HCT116 (cell line): ENCODE results near the gene AFF1.

ENCODE experiments used
- EZH2 ChIP-seq: fragments of 200-600 bp; sonication (generic); IDR thresholded peaks from 2 replicates; pipeline ENCODE4 v1.6.1; 2017; ENCODE audit warnings: antibody characterized with exemption, mixed run types
- EZH2phosphoT487 ChIP-seq: fragments of 200-600 bp; IDR thresholded peaks from 2 replicates; pipeline ENCODE4 v1.6.1; 2018; ENCODE audit warnings: antibody characterized with exemption, borderline replicate concordance
- TF ChIP-seq, protein P1 (sequence below), 3 experiments: fragments of 200-600 bp in 1 of 3; sonication (generic) in 1 of 3; IDR thresholded peaks in 2 of 3; conservative IDR thresholded peaks in 1 of 3; 2 replicates each; pipeline ENCODE4 v1.5.1; 2012 to 2017; ENCODE audit warnings: low read depth in 2 of 3, low read length in 2 of 3, antibody characterized with exemption in 1 of 3, borderline replicate concordance in 1 of 3, control low read depth in 1 of 3, mild to moderate bottlenecking in 1 of 3, mixed read lengths in 1 of 3, mixed run types in 1 of 3, moderate library complexity in 1 of 3; ENCODE audit not compliant: insufficient read depth in 1 of 3

DNA sequence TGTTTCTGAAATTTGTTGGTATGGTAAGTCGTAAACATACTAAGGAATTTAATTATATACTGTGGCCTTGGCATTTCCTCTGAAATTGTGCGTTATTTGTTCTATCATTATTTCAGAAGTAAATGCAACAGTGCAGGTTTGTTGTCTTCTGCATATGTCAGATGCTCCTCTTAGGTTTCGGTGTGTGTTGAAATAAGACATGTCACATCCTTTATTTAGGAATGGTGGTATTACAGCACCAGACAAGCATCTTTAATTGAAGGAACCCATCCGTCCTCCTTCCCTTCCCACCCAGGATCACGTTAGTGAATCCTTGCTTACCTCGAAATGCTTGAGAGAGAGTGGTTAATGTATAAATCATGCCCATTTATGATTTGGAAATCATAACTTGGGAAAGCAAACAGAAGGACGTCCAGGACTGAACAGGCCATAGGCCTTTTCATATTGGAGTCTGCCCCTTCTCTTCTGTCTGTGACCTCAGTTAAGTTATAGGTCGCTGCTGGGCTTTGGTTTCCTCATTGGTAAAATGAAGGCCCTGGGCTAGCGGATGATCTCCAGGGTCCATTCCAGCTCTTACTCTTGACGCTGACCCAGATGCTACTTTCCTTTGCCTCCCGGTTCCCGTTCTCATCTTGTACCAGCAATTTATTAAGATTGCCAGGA, 151.5 kb downstream of the AFF1 start:
- TF ChIP-seq EZH2phosphoT487, result no peak
- TF ChIP-seq, protein P1, sequence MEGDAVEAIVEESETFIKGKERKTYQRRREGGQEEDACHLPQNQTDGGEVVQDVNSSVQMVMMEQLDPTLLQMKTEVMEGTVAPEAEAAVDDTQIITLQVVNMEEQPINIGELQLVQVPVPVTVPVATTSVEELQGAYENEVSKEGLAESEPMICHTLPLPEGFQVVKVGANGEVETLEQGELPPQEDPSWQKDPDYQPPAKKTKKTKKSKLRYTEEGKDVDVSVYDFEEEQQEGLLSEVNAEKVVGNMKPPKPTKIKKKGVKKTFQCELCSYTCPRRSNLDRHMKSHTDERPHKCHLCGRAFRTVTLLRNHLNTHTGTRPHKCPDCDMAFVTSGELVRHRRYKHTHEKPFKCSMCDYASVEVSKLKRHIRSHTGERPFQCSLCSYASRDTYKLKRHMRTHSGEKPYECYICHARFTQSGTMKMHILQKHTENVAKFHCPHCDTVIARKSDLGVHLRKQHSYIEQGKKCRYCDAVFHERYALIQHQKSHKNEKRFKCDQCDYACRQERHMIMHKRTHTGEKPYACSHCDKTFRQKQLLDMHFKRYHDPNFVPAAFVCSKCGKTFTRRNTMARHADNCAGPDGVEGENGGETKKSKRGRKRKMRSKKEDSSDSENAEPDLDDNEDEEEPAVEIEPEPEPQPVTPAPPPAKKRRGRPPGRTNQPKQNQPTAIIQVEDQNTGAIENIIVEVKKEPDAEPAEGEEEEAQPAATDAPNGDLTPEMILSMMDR (IDR thresholded peaks at IDR 0.05 in 2 of 3, conservative IDR thresholded peaks at IDR 0.05 in 1 of 3; ENCODE audit: borderline replicate concordance in 1 of 3, insufficient read depth in 1 of 3, low read depth in 2 of 3, low read length in 2 of 3), result no peak
- TF ChIP-seq EZH2, result no peak
